Loucy (cell line): ENCODE measurements around the gene FGFBP1.

ENCODE experiments used
- H2AFZ ChIP-seq: fragments of 200-600 bp; sonication (generic); 2 replicates; pipeline ENCODE4 v1.6.0; 2016; ENCODE audit warnings: antibody characterized with exemption, mild to moderate bottlenecking, low read length, moderate library complexity
- H3F3A ChIP-seq: fragments of 200-600 bp; 2 replicates; pipeline ENCODE4 v1.6.0; 2016; ENCODE audit warnings: antibody characterized with exemption, low read depth, mild to moderate bottlenecking
- H3K27me3 ChIP-seq: fragments of 200-600 bp; sonication (generic); 2 replicates; pipeline ENCODE4 v1.6.1; 2014; ENCODE audit warnings: low read length, mild to moderate bottlenecking; ENCODE audit not compliant: insufficient read depth, poor library complexity, severe bottlenecking
- H3K36me3 ChIP-seq: fragments of 200-600 bp; sonication (generic); 2 replicates; pipeline ENCODE4 v1.6.1; 2016; ENCODE audit warnings: low read length; ENCODE audit not compliant: insufficient read depth
- H3K4me1 ChIP-seq: fragments of 200-600 bp; sonication (generic); 2 replicates; pipeline ENCODE4 v1.5.1; 2014; ENCODE audit warnings: low read length, mild to moderate bottlenecking; ENCODE audit not compliant: insufficient read depth, poor library complexity, severe bottlenecking
- H3K4me2 ChIP-seq: fragments of 200-600 bp; sonication (generic); 2 replicates; pipeline ENCODE4 v1.6.0; 2014; ENCODE audit warnings: antibody characterized with exemption, low read length, low read depth, mild to moderate bottlenecking; ENCODE audit not compliant: poor library complexity, severe bottlenecking
- H3K4me3 ChIP-seq: fragments of 200-600 bp; sonication (generic); 2 replicates; pipeline ENCODE4 v1.5.1; 2014; ENCODE audit warnings: low read length, mild to moderate bottlenecking, mixed read lengths; ENCODE audit not compliant: poor library complexity, severe bottlenecking
- H3K79me2 ChIP-seq: fragments of 200-600 bp; sonication (generic); 2 replicates; pipeline ENCODE4 v1.6.1; 2014; ENCODE audit warnings: low read length; ENCODE audit not compliant: insufficient read depth
- H3K9ac ChIP-seq: fragments of 200-600 bp; sonication (generic); 2 replicates; pipeline ENCODE4 v1.6.0; 2014; ENCODE audit warnings: mild to moderate bottlenecking, low read depth, low read length, moderate library complexity; ENCODE audit not compliant: poor library complexity, severe bottlenecking
- H3K9me2 ChIP-seq: fragments of 200-600 bp; sonication (generic); replicated peaks from 2 replicates; pipeline ENCODE4 v1.6.1; 2016; ENCODE audit warnings: low read depth, low read length, mixed read lengths
- H3K9me3 ChIP-seq: fragments of 200-600 bp; sonication (generic); 2 replicates; pipeline ENCODE4 v1.6.1; 2014; ENCODE audit warnings: mild to moderate bottlenecking, antibody characterized with exemption, low read length, low read depth; ENCODE audit not compliant: insufficient read depth
- H4K20me1 ChIP-seq: fragments of 200-600 bp; sonication (generic); 2 replicates; pipeline ENCODE4 v1.6.0; 2014; ENCODE audit warnings: antibody characterized with exemption, low read length, mild to moderate bottlenecking; ENCODE audit not compliant: insufficient read depth, poor library complexity, severe bottlenecking
- CTCF ChIP-seq: fragments of 200-600 bp; sonication (generic); conservative IDR thresholded peaks from 2 replicates; pipeline ENCODE4 v1.5.1; 2014; ENCODE audit warnings: mild to moderate bottlenecking, antibody characterized with exemption, low read length
- EZH2phosphoT487 ChIP-seq: fragments of 200-600 bp; IDR thresholded peaks from 2 replicates; pipeline ENCODE4 v1.6.1; 2018; ENCODE audit warnings: antibody characterized with exemption, mild to moderate bottlenecking, moderate library complexity, borderline replicate concordance

Gene FGFBP1

GRCh38 chr4:15891312-15891711, 47.2 kb downstream of the FGFBP1 start:
- Histone ChIP-seq H2AFZ (no peak overlapping the region), H3K9me3 (no peaks in the 10 kb centered on the region), H4K20me1 (no peaks in the 10 kb centered on the region), H3K79me2 (no peaks in the 10 kb centered on the region), H3K36me3 (no peaks in the 10 kb centered on the region), H3K4me1 (peaks cover 5% of the 10 kb centered on the region), H3F3A (no peaks in the 10 kb centered on the region), H3K4me2 (no peak overlapping the region), H3K4me3 (no peak overlapping the region), H3K9me2 (no peaks in the 10 kb centered on the region), H3K9ac (no peak overlapping the region), H3K27me3 (no peaks in the 10 kb centered on the region)
- TF ChIP-seq EZH2phosphoT487: no peak
- no peak for TF ChIP-seq CTCF

DNA sequence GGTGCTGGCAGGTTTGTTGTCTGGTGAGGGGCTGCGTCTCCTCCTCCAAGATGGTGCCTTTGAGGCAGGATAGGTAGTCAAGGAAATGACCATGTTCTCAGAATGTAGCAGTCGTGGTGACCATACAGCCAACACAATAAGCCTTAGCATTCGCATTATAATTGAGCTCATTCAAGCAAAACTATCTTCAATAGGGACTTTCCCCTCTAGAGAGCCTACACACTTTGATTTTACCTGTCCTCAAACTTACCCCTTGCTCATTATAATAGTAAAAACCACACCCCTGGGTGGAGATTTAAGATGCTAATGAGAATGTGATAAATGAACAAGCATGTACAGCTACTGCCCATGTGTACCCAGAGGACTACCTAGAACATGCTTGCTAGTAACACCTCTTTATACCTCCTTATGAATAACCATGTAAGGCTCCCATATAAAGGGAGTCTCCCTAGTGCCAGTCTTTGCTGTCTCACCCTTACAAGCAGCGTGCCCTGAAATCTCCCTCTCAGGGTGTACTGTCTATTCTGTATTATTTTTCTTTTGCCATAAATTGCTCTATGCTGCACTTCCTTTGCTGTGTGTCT, 48.2 kb downstream of the FGFBP1 start:
- H3K4me3 ChIP-seq: no peak overlapping the region
- no peaks in the 10 kb centered on the region for H3K27me3 ChIP-seq
- no peaks in the 10 kb centered on the region for H3K9me3 ChIP-seq
- H3K4me1 ChIP-seq: peaks cover 5% of the 10 kb centered on the region
- TF ChIP-seq EZH2phosphoT487 (no peak), CTCF (no peak)
- no peaks in the 10 kb centered on the region for H3K79me2 ChIP-seq
- no peak overlapping the region for H2AFZ ChIP-seq
- no peaks in the 10 kb centered on the region for H3K9me2 ChIP-seq
- H3K36me3 ChIP-seq: no peaks in the 10 kb centered on the region
- no peak overlapping the region for H3K9ac ChIP-seq
- no peak overlapping the region for H3K4me2 ChIP-seq
- no peaks in the 10 kb centered on the region for H3F3A ChIP-seq
- no peaks in the 10 kb centered on the region for H4K20me1 ChIP-seq

DNA sequence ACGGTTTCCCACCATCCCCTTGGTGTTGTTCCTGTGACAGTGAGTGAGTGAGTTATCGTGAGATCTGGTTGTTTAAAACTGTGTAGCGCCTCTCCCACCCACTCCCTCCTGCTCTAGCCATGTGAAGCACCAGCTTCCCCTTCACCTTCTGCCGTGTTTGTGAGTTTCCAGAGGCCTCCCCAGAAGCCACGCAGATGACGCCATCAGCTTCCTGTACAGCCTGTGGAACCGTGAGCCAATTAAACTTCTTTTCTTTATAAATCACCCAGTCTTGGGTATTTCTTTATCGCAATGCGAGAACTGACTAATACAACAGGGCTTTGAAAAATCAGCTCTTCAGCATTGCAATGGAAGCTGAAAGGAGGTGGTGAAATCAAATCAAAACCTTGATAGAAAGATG, 50.0 kb downstream of the FGFBP1 start:
- H4K20me1 ChIP-seq: no peaks in the 10 kb centered on the region
- H2AFZ ChIP-seq: no peak overlapping the region
- no peaks in the 10 kb centered on the region for H3K27me3 ChIP-seq
- H3K79me2 ChIP-seq: no peaks in the 10 kb centered on the region
- no peaks in the 10 kb centered on the region for H3K9me2 ChIP-seq
- TF ChIP-seq CTCF (no peak), EZH2phosphoT487 (no peak)
- H3K9me3 ChIP-seq: no peaks in the 10 kb centered on the region
- no peaks in the 10 kb centered on the region for H3K36me3 ChIP-seq
- no peaks in the 10 kb centered on the region for H3K4me1 ChIP-seq
- H3K9ac ChIP-seq: no peak overlapping the region
- no peaks in the 10 kb centered on the region for H3F3A ChIP-seq
- no peak overlapping the region for H3K4me3 ChIP-seq
- H3K4me2 ChIP-seq: no peak overlapping the region
